ENCODE results near the gene MACROD1.

GRCh38 chr11:64126796-64127195, 39.1 kb downstream of the MACROD1 start:
- TF ChIP-seq CTCF (IDR thresholded peaks at IDR 0.05) (no peak), ZFX (IDR thresholded peaks at IDR 0.05; ENCODE audit: borderline replicate concordance) (no peak)
